ENCODE results near the gene SLC35F6.

DNA sequence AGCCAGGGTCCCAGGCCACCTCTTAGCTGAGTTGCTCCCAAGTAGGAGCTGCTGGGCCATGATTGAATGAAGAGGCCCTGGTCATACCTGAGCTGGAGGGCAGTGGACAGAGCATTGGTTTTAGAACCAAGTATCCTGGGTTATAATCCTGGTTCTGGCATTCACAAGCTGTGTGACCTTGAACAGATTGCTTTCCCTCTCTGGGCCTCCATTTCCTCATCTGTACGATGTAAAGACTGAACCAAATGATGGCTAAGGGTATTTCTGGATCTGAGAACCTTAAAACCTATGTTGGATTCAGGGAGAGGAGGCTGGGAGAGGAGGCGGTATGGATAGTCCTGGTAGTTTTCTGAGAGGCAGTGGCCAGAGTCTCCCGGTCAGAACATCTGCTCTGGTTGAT lies 40.6 kb upstream of the SLC35F6 start:
- no peak for TF ChIP-seq SIN3A (IDR thresholded peaks at IDR 0.05; ENCODE audit: borderline replicate concordance, insufficient read depth, low read length)
- TF ChIP-seq, protein P1, sequence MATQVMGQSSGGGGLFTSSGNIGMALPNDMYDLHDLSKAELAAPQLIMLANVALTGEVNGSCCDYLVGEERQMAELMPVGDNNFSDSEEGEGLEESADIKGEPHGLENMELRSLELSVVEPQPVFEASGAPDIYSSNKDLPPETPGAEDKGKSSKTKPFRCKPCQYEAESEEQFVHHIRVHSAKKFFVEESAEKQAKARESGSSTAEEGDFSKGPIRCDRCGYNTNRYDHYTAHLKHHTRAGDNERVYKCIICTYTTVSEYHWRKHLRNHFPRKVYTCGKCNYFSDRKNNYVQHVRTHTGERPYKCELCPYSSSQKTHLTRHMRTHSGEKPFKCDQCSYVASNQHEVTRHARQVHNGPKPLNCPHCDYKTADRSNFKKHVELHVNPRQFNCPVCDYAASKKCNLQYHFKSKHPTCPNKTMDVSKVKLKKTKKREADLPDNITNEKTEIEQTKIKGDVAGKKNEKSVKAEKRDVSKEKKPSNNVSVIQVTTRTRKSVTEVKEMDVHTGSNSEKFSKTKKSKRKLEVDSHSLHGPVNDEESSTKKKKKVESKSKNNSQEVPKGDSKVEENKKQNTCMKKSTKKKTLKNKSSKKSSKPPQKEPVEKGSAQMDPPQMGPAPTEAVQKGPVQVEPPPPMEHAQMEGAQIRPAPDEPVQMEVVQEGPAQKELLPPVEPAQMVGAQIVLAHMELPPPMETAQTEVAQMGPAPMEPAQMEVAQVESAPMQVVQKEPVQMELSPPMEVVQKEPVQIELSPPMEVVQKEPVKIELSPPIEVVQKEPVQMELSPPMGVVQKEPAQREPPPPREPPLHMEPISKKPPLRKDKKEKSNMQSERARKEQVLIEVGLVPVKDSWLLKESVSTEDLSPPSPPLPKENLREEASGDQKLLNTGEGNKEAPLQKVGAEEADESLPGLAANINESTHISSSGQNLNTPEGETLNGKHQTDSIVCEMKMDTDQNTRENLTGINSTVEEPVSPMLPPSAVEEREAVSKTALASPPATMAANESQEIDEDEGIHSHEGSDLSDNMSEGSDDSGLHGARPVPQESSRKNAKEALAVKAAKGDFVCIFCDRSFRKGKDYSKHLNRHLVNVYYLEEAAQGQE (IDR thresholded peaks at IDR 0.05; ENCODE audit: insufficient read depth in 1 of 2, low read depth in 2 of 2, low read length in 2 of 2) = no peak

Measured in PFSK-1 (cell line).